ENCODE measurements around the gene CCDC191. TPM values are rescaled to one million over a fixed set of nuclear protein-coding genes. Genes with fewer than 3 reads are reported as not detected.

The CCDC191 gene
- total RNA-seq, 4 donors from 2014 or later, result 10.5 to 17.3 (median 12.9) TPM

GRCh38 chr3:114080201-114080600 is 23.9 kb upstream of the CCDC191 start:
- H3K9me3 ChIP-seq, result no peaks in the 10 kb centered on the region
- peaks cover 12% of the 10 kb centered on the region in 2 donors for H3K36me3 ChIP-seq
- H3K27ac ChIP-seq, result no peak overlapping the region
- H3K4me3 ChIP-seq (replicated peaks in 1 of 3), result no peak overlapping the region
- intact Hi-C loops (cut with DNase I), result no loop called here
- no peak for DNase-seq
- H3K27me3 ChIP-seq, result no peaks in the 10 kb centered on the region
- peaks cover 3 to 8% of the 10 kb centered on the region in 2 donors for H3K4me1 ChIP-seq
- no peak for TF ChIP-seq POLR2A (IDR thresholded peaks at IDR 0.05)
- TF ChIP-seq CTCF (IDR thresholded peaks at IDR 0.05), result no peak

- Histone ChIP-seq H3K27ac (no peak overlapping the region), H3K4me3 (replicated peaks in 1 of 3) (no peak overlapping the region), H3K36me3 (peaks cover 12 to 15% of the 10 kb centered on the region in 2 donors), H3K9me3 (no peaks in the 10 kb centered on the region), H3K4me1 (peaks cover 3 to 8% of the 10 kb centered on the region in 2 donors), H3K27me3 (no peaks in the 10 kb centered on the region)
- 77 to 87% methylated on average over 5 of the region's 5 CpGs for WGBS, 2 donors
- no peak for TF ChIP-seq CTCF (IDR thresholded peaks at IDR 0.05)
- no peak for TF ChIP-seq POLR2A (IDR thresholded peaks at IDR 0.05)
- DNase-seq, result no peak
- intact Hi-C loops (cut with DNase I), result no loop called here
Measured at GRCh38 chr3:114079761-114080160, 23.4 kb upstream of the CCDC191 start.

- H3K4me3 ChIP-seq (replicated peaks in 1 of 3), result no peak overlapping the region
- H3K36me3 ChIP-seq, result peaks cover 23 to 24% of the 10 kb centered on the region in 2 donors
- H3K27me3 ChIP-seq, result no peaks in the 10 kb centered on the region
- no peak for DNase-seq
- no peak overlapping the region for H3K27ac ChIP-seq
- no peaks in the 10 kb centered on the region for H3K9me3 ChIP-seq
- peaks cover 3 to 8% of the 10 kb centered on the region in 2 donors for H3K4me1 ChIP-seq
- TF ChIP-seq POLR2A (IDR thresholded peaks at IDR 0.05) (no peak), CTCF (IDR thresholded peaks at IDR 0.05) (no peak)
- intact Hi-C loops (cut with DNase I), result no loop called here
Measured at GRCh38 chr3:114078126-114078525, 21.8 kb upstream of the CCDC191 start.

- Histone ChIP-seq H3K36me3 (peaks cover 27 to 32% of the 10 kb centered on the region in 2 donors), H3K27ac (no peak overlapping the region), H3K4me1 (peaks cover 3 to 8% of the 10 kb centered on the region in 2 donors), H3K9me3 (no peaks in the 10 kb centered on the region), H3K4me3 (replicated peaks in 1 of 3) (no peak overlapping the region), H3K27me3 (no peaks in the 10 kb centered on the region)
- no peak for TF ChIP-seq CTCF (IDR thresholded peaks at IDR 0.05)
- TF ChIP-seq POLR2A (IDR thresholded peaks at IDR 0.05), result no peak
- intact Hi-C loops (cut with DNase I), result no loop called here
- no peak for DNase-seq
- 94 to 95% methylated on average over 6 of the region's 6 CpGs for WGBS, 2 donors
Measured at GRCh38 chr3:114076711-114077110, 20.4 kb upstream of the CCDC191 start.

DNA sequence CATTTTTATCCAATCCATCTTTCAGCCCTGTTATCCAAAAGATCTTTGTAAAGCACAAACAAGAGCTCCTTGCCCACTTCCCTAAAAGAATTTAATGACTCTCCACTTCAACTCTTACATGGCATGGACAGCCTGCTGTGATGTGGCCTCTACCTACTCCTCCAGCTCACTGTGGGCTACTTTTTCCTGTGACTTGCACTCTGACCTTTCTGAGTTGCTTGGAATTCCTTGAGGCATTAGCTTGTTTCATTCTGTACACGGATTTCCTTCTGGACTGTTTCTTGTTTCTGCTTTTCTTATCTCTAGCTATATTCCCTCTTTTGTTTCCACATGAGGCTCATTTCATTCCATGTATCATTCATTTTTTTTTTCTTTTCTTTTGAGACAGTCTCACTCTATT is 15.5 kb upstream of the CCDC191 start:
- 68 to 77% methylated on average over 1 of the region's 1 CpG for WGBS, 2 donors
- H3K9me3 ChIP-seq, result no peaks in the 10 kb centered on the region
- no peak overlapping the region for H3K4me3 ChIP-seq (replicated peaks in 1 of 3)
- intact Hi-C loops (cut with DNase I), result no loop called here
- no peaks in the 10 kb centered on the region for H3K27me3 ChIP-seq
- H3K27ac ChIP-seq, result no peak overlapping the region
- no peak for TF ChIP-seq POLR2A (IDR thresholded peaks at IDR 0.05)
- DNase-seq, result no peak
- peaks cover 11 to 14% of the 10 kb centered on the region in 2 donors for H3K4me1 ChIP-seq
- H3K36me3 ChIP-seq, result peaks cover 27 to 28% of the 10 kb centered on the region in 2 donors

DNA sequence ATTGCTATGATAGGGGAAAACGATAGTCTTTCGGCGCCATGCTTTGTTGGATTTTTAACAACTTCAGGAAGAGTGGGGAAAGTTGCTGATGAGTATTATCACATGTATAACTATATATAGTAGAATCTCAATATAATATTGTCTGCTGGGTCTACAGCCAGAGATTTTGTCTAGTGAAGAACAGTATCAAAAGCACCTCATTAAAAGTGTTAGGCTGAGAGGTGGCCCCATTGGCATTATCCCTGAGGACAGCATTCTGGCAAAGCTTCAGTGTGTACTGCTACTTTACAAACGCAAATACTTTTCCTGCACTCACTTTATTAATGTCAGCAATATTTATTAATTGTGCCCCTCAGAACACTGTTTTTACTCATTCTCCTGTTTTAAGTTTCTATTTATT is 12.0 kb upstream of the CCDC191 start:
- Histone ChIP-seq H3K27me3 (no peaks in the 10 kb centered on the region), H3K4me3 (replicated peaks in 1 of 3) (no peak overlapping the region), H3K27ac (no peak overlapping the region), H3K4me1 (peaks cover 11 to 14% of the 10 kb centered on the region in 2 donors), H3K36me3 (peaks cover 8 to 14% of the 10 kb centered on the region in 2 donors), H3K9me3 (no peaks in the 10 kb centered on the region)
- WGBS, 2 donors, result 90 to 91% methylated on average over 4 of the region's 4 CpGs
- no peak for DNase-seq
- TF ChIP-seq POLR2A (IDR thresholded peaks at IDR 0.05), result no peak
- intact Hi-C loops (cut with DNase I), result no loop called here

All from thyroid gland (tissue), 4 donors.